HepG2 (cell line): ENCODE data around the gene MTFR1L. TPM values are rescaled to one million over a fixed set of nuclear protein-coding genes. Genes with fewer than 3 reads are reported as not detected.
A peak's percentile ranks its signal among the peaks of the same experiment; 100 is the strongest.

Experiments used
- AKAP8 ChIP-seq: sonication (generic); formaldehyde crosslinking; IDR thresholded peaks from 2 replicates; pipeline ENCODE4 v1.5.1; 2020; ENCODE audit warnings: mild to moderate bottlenecking, missing genetic modification reagents
- BRD4 ChIP-seq: sonication (generic); formaldehyde crosslinking; IDR thresholded peaks from 2 replicates; pipeline ENCODE4 v1.4.0; 2020; ENCODE audit warnings: missing genetic modification reagents
- DR1 ChIP-seq: sonication (generic); formaldehyde crosslinking; IDR thresholded peaks from 2 replicates; pipeline ENCODE4 v1.8.0; 2021; ENCODE audit warnings: mild to moderate bottlenecking, missing genetic modification reagents, inconsistent platforms
- FOXK1 ChIP-seq: sonication (generic); formaldehyde crosslinking; IDR thresholded peaks from 2 replicates; pipeline ENCODE4 v1.4.0; 2020; ENCODE audit warnings: low read depth, missing genetic modification reagents, borderline replicate concordance
- HNF4A ChIP-seq: sonication (generic); formaldehyde crosslinking; IDR thresholded peaks from 2 replicates; pipeline ENCODE4 v1.4.0; 2020; ENCODE audit warnings: missing genetic modification reagents
- HNF4G ChIP-seq, 2 experiments: sonication (generic) in 1 of 2; formaldehyde crosslinking in 1 of 2; IDR thresholded peaks; 2 replicates each; pipeline versions ENCODE4 v1.4.0 to v1.6.1; 2011 to 2020; ENCODE audit warnings: borderline replicate concordance in 2 of 2, low read depth in 2 of 2, mild to moderate bottlenecking in 2 of 2, low read length in 1 of 2, missing genetic modification reagents in 1 of 2, moderate library complexity in 1 of 2
- LRRFIP1 ChIP-seq: sonication (generic); formaldehyde crosslinking; conservative IDR thresholded peaks from 2 replicates; pipeline ENCODE4 v1.4.0; 2020; ENCODE audit warnings: missing genetic modification reagents
- MIXL1 ChIP-seq: IDR thresholded peaks from 2 replicates; pipeline ENCODE4 v1.6.1; 2016
- MZF1 ChIP-seq: sonication (generic); formaldehyde crosslinking; IDR thresholded peaks from 2 replicates; pipeline ENCODE4 v1.8.1; 2023; ENCODE audit warnings: mild to moderate bottlenecking, missing genetic modification reagents, borderline replicate concordance
- PITX1 ChIP-seq: sonication (generic); formaldehyde crosslinking; IDR thresholded peaks from 2 replicates; pipeline ENCODE4 v1.5.1; 2020; ENCODE audit warnings: mild to moderate bottlenecking, missing genetic modification reagents
- PPARG ChIP-seq: conservative IDR thresholded peaks from 2 replicates; pipeline ENCODE4 v1.6.1; 2016; ENCODE audit warnings: missing biosample characterization, missing genetic modification reagents
- SMAD3 ChIP-seq: sonication (generic); formaldehyde crosslinking; IDR thresholded peaks from 2 replicates; pipeline ENCODE4 v1.4.0; 2020; ENCODE audit warnings: missing genetic modification reagents
- SRSF4 ChIP-seq: fragments of 200-400 bp; formaldehyde crosslinking; IDR thresholded peaks from one replicate; pipeline ENCODE4 v1.6.1; 2018; ENCODE audit warnings: mild to moderate bottlenecking, low read depth, low read length, moderate library complexity; ENCODE audit not compliant: poor library complexity, severe bottlenecking
- THAP8 ChIP-seq: sonication (generic); formaldehyde crosslinking; IDR thresholded peaks from 2 replicates; pipeline ENCODE4 v1.5.1; 2020; ENCODE audit warnings: missing genetic modification reagents, mild to moderate bottlenecking, borderline replicate concordance
- THYN1 ChIP-seq: sonication (generic); formaldehyde crosslinking; IDR thresholded peaks from 2 replicates; pipeline ENCODE4 v1.8.1; 2023; ENCODE audit warnings: low read depth, mild to moderate bottlenecking, moderate library complexity, missing genetic modification reagents, borderline replicate concordance
- ZFYVE20 ChIP-seq: sonication (generic); formaldehyde crosslinking; IDR thresholded peaks from 2 replicates; pipeline ENCODE4 v1.8.0; 2023; ENCODE audit warnings: low read depth, mild to moderate bottlenecking, moderate library complexity, missing genetic modification reagents, borderline replicate concordance
- ZKSCAN5 ChIP-seq: sonication (generic); formaldehyde crosslinking; IDR thresholded peaks from 2 replicates; pipeline ENCODE4 v1.5.1; 2020; ENCODE audit warnings: mild to moderate bottlenecking, missing genetic modification reagents
- ZNF274 ChIP-seq: sonication (generic); formaldehyde crosslinking; IDR thresholded peaks from 2 replicates; pipeline ENCODE4 v1.5.1; 2020; ENCODE audit warnings: mild to moderate bottlenecking, missing genetic modification reagents
- ZNF326 ChIP-seq: sonication (generic); formaldehyde crosslinking; IDR thresholded peaks from 2 replicates; pipeline ENCODE4 v1.4.0; 2020; ENCODE audit warnings: missing genetic modification reagents, borderline replicate concordance
- ZNF580 ChIP-seq: IDR thresholded peaks from 2 replicates; pipeline ENCODE4 v1.6.1; 2016; ENCODE audit warnings: low read depth, borderline replicate concordance
- ZNF598 ChIP-seq: sonication (generic); formaldehyde crosslinking; IDR thresholded peaks from 2 replicates; pipeline ENCODE4 v1.5.1; 2020; ENCODE audit warnings: mild to moderate bottlenecking, missing genetic modification reagents, borderline replicate concordance
- ZSCAN9 ChIP-seq: IDR thresholded peaks from 2 replicates; pipeline ENCODE4 v1.6.1; 2016; ENCODE audit warnings: borderline replicate concordance
- polyA plus RNA-seq, 8 experiments: library from polyadenylated mRNA; depleted of rRNA in 3 of 8; stranded (reverse) in 7 of 8; unstranded in 1 of 8; fragments of >200 nt; fragmentation: Illumina TruSeq in 4 of 8; extraction: Trizol in 4 of 8; gene quantifications; 2 replicates each; pipeline versions ENCODE4 v1.2.1 to v1.2.3, GENCODE V29; 2011 to 2016; ENCODE audit warnings: low read depth in 4 of 8, missing spikeins in 1 of 8, mixed read lengths in 1 of 8; ENCODE audit not compliant: insufficient read depth in 1 of 8
- total RNA-seq, 5 experiments: library from RNA; depleted of rRNA; stranded (reverse); fragments of >200 nt; fragmentation: Illumina TruSeq; extraction: Trizol; gene quantifications; 2 replicates each; pipeline ENCODE4 v1.2.3, GENCODE V29; 2016; ENCODE audit warnings: low read depth in 1 of 5

Gene MTFR1L
- total and polyA plus RNA-seq, 2 of the 13 experiments (the other 11 are each of a cell fraction or from before 2014, with no cell fraction given), result 38.0 to 55.7 TPM

- TF ChIP-seq LRRFIP1 (CRISPR knock-in tag) (no peak), ZKSCAN5 (no peak), PITX1 (CRISPR knock-in tag) (no peak), BRD4 (no peak), ZNF326 (CRISPR knock-in tag) (no peak), ZSCAN9 (CRISPR knock-in tag) (peak; percentile 93), AKAP8 (CRISPR knock-in tag) (no peak; the same call in 1 of the 2 replicates), THAP8 (CRISPR knock-in tag) (no peak), THYN1 (no peak), ZNF580 (peak; percentile 54; the same call in 1 of the 2 replicates), SRSF4 (no peak), ZNF598 (CRISPR knock-in tag) (no peak), DR1 (CRISPR knock-in tag) (no peak; the same call in 1 of the 2 replicates), ZNF274 (peak; percentile 97), PPARG (no peak; the same call in 1 of the 2 replicates), ZFYVE20 (CRISPR knock-in tag) (0 out of 2 replicates have a peak, but pooled peaks have one; percentile 84), SMAD3 (no peak), HNF4G (IDR thresholded peaks at IDR 0.05; ENCODE audit: borderline replicate concordance, low read depth, low read length) (no peak; the same call in 1 of the 2 replicates), HNF4G (CRISPR knock-in tag; IDR thresholded peaks at IDR 0.05; ENCODE audit: borderline replicate concordance, low read depth) (peak; percentile 60; the same call in 1 of the 2 replicates), HNF4A (CRISPR knock-in tag) (no peak), MZF1 (CRISPR knock-in tag) (no peak), FOXK1 (CRISPR knock-in tag) (peak; percentile 35; the same call in 1 of the 2 replicates), MIXL1 (CRISPR knock-in tag) (peak; percentile 80)
Observed at GRCh38 chr1:25875154-25875855, 55.6 kb downstream of the MTFR1L start, which contains the start of gene PAQR7 (continued).
